ENCODE measurements around the gene MUC5B.
"Not testable (repeated sequence)": the region's sequence is repeated elsewhere in the genome, so short reads cannot be mapped to it uniquely, and the experiment has no call there.

MUC5B gene

GRCh38 chr11:1204381-1205101 lies 18.3 kb upstream of the MUC5B start:
- DNase-seq, result no peak

DNA sequence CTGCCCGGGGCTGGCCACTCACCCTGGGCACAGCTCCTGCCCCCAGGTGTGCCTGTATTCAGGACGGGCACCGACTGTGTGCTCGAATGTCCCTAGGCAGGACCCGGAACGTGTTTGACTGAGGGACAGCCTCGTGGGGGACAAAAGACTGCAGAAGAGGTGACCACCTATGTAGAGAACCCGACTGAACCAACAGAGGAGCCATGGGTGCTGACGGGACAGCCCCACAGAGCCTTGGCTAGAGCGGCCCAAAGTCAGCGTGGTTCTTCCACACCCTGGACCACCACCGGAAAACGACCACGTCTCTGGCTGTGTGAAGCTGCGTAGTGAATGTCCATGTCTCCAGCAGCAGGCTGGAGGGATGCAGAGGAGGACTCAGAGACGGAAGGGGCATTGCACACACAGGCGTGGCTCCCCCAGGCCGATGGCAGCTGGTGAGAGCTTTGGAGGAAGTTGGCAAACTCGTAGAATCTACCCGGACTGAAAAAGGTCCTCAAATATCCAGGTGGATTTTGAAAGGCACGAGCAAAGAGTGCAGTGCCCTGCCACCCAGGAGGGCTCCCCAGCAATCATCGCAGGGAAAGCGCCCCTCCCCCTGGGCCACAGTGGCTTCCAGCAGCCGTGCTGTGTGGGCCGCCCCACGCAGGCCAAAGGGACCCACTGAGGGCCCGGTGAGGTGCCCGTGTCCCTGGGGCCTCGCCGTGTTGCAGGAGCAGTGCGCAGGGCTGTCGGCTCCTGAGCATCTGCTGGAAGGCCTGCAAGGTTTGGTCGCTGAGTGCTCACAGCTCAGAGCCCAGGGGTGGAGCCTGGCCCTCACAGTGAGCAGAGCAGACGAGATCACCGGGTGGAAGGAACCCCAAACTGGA lies 17.5 kb upstream of the MUC5B start:
- DNase-seq, result no peak

GRCh38 chr11:1205987-1206331 lies 16.9 kb upstream of the MUC5B start:
- no peak for DNase-seq

- no peak for DNase-seq
Observed at GRCh38 chr11:1206391-1207271, 16.2 kb upstream of the MUC5B start.

- DNase-seq, result no peak
Observed at GRCh38 chr11:1207401-1208143, 15.3 kb upstream of the MUC5B start.

DNA sequence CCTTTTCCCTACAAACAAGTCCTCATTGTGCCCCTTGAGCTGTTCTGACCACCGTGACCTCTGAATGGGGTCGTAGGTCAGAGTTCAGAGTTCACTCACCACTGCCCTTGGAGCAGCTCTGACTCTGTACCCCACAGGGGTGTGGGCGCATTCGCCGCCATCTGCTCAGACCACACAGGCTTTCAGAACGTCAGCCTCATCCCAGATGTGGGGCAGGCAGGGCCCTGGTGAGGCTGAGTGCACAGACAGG lies 14.8 kb upstream of the MUC5B start:
- no peak for DNase-seq

DNA sequence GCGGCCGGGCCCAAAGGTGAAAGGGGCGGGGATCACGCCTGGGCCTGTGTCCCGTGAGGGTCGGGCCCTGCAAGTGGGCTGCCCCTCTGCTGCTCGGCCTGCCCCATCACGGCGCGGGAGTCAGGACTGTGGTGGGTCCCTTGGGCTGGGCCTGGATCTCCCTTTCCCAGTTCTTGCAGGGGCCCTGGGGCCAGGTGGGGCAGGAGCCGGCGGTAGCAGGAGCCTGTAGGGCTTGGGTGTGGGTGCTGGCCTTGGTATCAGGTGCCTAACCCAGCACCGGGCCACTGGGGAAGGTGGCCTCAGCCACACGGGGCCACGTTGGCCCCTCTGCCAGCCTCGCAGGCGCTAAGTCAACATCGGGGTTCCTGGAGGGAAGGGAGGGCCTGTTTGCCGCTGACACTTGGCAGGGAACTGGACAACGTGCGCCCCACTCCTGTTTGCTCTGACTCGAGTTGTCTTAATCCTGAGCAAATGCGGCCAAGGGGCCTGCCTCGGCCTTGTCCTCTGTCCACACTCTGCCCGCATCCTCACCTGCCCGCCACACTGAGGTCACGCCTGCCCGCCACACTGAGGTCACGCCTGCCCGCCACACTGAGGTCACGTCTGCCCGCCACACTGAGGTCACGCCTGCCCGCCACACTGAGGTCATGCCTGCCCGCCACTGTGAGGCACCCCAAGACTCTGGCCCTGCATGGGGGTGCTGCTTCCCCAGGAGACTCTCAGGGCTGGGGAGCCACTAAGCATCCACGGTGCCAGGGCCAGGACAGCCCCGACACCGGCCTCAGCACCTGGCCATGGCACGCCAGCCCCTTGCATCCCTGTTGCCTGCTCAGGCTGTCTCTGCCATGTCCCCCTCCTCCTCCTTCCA lies 14.2 kb upstream of the MUC5B start:
- DNase-seq, result no peak

DNA sequence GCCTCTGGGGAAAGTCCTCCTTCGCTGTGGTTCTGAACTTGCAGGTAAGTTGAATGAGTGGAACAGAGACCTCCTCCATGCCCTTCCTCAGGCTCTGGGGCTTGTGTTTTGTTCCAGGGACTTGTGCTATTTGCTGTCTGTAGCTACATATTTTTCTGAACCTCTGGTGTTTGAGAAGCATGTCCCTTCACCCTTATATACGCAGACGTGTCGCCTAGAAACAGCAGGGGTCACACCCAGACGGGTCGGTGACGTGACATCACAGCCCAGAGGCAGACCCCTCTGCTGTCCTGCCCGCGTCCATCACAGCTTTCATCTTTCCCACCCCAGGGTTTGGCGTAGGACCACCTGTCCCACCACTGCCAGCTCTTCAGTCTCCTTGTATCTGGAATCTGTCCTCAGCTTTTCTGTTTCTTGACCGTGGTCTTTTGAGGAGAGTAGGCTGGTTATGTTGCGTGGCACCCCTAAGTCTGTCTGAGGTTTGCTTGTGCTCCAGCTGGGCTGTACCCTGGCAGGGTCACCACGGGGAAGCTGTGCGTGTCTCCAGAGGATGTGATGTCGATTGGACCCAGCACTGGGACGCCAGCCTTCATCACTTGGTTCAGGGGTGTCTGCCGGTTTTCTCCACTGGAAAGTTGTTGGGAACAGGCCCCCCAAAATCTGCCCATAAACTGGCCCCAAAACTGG lies 13.4 kb upstream of the MUC5B start:
- no peak for DNase-seq

DNA sequence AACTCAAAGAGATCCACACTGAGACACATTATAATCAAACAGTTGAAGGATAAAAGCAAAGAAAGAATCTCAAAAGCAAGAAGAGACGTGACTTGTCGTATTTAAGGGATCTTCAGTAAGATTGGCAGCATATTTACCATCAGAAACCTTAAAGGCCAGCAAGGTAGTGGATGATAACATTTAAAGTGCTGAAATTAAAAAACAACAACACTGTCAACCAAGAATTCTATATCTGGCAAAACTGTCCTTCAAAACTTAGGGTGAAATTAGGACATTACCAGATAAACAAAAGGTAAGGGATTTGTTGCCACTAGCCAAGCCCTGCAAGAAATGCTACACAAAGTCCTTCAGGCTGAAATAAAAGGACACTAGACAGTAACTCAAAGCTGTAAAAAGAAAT lies 11.0 kb upstream of the MUC5B start:
- DNase-seq, result no peak

DNA sequence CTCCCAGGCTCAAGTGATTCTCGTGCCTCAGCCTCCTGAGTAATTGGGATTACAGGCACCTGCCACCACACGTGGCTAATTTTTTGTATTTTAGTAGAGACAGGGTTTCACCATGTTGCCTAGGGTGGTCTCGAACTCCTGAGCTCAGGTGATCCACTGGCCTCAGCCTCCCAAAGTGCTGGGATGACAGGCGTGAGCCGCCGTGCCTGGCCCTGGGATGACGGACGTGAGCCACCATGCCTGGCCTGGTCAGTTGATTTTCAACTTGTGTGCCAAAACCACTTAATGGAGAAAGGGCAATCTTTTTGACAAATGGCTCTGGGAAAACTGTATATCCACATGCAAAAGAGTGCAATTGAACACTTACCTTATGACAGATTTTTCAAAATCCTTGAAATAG lies 7.0 kb upstream of the MUC5B start:
- DNase-seq, result not testable (repeated sequence)

- DNase-seq, result no peak
Observed at GRCh38 chr11:1217151-1217550, 5.7 kb upstream of the MUC5B start.

DNA sequence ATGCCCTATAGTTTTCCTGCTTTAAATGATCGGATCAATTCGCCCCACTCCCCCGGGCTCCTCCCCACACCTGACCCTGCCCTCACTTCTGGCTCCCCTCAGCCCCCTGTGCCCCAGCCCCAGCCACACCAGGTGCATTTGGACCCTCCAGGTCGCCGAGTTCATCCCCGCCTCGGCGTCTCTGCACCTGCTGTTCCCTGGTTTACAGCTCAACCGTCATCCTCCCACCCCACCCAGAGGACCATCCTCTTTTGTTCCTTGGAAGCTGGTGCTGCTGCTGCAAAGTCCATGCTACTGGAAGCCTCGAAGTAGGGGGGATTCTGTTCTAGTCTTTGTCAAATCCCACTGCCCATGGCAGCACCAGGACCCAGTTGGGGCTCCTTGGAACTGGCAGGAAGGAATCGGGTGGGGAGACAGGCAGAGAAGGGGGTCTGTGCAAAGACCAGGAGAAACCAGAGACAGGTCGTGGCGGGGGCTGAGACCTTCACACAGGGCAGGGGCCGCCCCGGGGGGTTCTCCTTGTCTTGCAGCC lies 4.5 kb upstream of the MUC5B start:
- DNase-seq, result no peak

DNA sequence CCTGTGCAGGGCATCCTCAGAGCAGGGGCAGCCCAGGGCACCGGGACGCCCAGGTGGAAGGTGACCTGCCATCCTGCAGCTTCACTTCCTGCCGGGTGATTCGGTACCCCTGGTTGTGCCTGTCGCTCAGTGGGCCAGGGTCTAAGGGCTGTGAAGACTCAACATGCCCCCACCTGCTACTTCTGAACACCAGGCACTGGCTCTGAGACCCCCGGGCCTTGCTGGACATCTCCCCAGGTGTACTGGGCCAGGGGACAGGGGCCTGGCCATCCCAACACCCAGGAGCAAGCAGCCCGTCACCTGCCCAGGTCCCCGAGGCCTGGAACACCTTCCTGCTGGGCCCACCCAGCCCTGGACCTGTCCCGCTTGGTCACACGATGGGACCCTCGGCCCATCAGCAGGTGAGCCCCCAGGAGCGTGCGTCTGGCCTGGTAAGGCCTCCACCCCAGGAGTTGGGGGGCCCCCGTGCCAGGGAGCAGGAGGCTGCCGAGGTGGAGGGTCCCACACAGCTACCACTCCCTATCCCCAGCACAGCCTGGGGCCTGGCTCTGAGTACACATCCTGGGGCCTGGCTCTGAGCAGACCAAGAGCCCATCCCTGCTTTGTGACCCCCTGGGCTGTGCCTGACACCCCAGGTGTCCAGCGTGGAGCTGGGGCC lies 3.9 kb upstream of the MUC5B start:
- no peak for DNase-seq

DNA sequence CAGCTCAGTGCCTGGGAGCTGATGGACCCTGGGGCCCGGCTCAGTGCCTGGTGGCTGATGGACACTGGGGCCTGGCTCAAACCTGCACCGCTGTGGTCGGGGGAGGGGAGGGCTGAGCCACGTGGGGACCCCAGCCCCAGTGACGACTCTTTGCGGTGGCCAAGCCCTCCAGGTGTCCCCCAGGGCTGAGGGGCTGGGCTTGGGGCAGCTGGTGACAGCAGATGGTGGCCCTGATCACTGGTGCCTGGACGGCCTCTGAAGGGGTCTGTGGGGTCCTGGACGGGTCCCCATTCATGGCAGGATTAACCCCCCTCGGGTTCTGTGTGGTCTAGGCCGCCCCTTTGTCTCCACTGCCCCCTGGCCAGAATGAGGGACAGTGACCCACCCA lies 3.4 kb upstream of the MUC5B start:
- no peak for DNase-seq

- DNase-seq, result no peak
Observed at GRCh38 chr11:1219834-1220815, 2.7 kb upstream of the MUC5B start.

DNA sequence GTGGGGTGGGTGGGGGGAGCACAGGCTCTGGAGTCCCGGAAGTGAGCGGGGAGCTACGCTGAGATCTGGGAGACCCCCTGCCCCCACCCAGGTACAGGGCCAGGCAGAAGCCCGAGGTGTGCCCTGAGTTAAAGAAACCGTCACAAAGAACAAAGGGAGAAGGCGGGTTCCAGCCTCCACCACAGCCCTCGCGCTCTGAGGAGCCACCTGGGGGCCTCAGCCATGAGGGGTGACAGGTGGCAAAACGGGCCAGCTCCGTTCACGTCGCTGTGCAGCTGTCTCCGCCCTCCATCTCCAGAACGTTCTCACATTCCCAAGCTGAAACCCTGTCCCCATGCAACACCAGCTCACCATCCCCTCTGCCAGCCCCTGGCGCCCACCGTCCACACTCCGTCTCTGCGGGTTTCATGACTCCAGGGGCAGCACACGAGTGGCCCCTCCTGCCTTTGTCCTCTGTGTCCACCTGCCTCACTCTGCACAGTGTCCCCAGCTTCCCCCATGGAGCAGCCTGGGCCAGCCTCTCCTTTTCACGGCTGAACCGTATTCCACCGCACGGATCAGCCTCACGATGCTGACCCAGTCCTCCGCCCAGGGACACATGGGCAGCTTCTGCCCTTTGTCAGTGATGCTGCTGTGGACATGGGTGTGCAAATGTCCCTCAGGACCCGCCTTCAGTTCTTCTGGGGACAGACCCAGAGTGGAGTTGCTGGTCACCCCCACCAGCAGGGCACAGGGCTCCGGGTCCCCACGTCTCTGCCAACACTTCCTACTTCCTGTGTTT lies 1.7 kb upstream of the MUC5B start:
- no peak for DNase-seq

- DNase-seq, result no peak
Observed at GRCh38 chr11:1221848-1222311, 986 bp upstream of the MUC5B start.

GRCh38 chr11:1223346-1224110 lies 662 bp downstream of the MUC5B start:
- no peak for DNase-seq

Data from stimulated activated CD4-positive, alpha-beta T cell treated with anti-CD3 and anti-CD28 coated beads, Interleukin-12 subunit alpha, Interleukin-12 subunit beta, amount 100 ng/mL, for 4 hours (primary cell).